Lower leg skin (tissue), 3 donors: ENCODE measurements around the gene KAT2B.

ENCODE experiments used
- POLR2A ChIP-seq, 2 donors: fragments of 450-650 bp; IDR thresholded peaks; one replicate each; pipeline ENCODE4 v1.6.1; 2016 to 2017; ENCODE audit warnings: antibody characterized with exemption in 2 of 2, mild to moderate bottlenecking in 1 of 2, moderate library complexity in 1 of 2
- TF ChIP-seq, protein P1 (sequence below), 3 donors: fragments of 450-650 bp; IDR thresholded peaks; one replicate each; pipeline ENCODE4 v1.5.1; 2016; ENCODE audit warnings: antibody characterized with exemption in 3 of 3, mild to moderate bottlenecking in 3 of 3, moderate library complexity in 2 of 3

GRCh38 chr3:20130106-20130505 lies 89.9 kb downstream of the KAT2B start:
- TF ChIP-seq, protein P1, sequence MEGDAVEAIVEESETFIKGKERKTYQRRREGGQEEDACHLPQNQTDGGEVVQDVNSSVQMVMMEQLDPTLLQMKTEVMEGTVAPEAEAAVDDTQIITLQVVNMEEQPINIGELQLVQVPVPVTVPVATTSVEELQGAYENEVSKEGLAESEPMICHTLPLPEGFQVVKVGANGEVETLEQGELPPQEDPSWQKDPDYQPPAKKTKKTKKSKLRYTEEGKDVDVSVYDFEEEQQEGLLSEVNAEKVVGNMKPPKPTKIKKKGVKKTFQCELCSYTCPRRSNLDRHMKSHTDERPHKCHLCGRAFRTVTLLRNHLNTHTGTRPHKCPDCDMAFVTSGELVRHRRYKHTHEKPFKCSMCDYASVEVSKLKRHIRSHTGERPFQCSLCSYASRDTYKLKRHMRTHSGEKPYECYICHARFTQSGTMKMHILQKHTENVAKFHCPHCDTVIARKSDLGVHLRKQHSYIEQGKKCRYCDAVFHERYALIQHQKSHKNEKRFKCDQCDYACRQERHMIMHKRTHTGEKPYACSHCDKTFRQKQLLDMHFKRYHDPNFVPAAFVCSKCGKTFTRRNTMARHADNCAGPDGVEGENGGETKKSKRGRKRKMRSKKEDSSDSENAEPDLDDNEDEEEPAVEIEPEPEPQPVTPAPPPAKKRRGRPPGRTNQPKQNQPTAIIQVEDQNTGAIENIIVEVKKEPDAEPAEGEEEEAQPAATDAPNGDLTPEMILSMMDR (IDR thresholded peaks at IDR 0.05) = no peak
- no peak for TF ChIP-seq POLR2A (IDR thresholded peaks at IDR 0.05)
